PC-9 (cell line): ENCODE results near the gene FAM98A. TPM values are rescaled to one million over a fixed set of nuclear protein-coding genes. Genes with fewer than 3 reads are reported as not detected.

Source experiments
- BruUV-seq: library from RNA; stranded (reverse); fragments of 400-500 nt; replicated peaks from 2 replicates; lab custom pipeline; 2021; lab: Mats Ljungman, UMichigan
- CTCF ChIA-PET: fragments of 300-600 bp; sonication (Branson Sonifier 250); formaldehyde crosslinking; loops from one replicate; lab custom pipeline; 2022; ENCODE audit warnings: antibody characterized with exemption; lab: Charles Lee
- POLR2A ChIA-PET: fragments of 300-600 bp; sonication (Branson Sonifier 250); formaldehyde crosslinking; loops from one replicate; lab custom pipeline; 2022; ENCODE audit warnings: antibody characterized with exemption; ENCODE audit not compliant: unreplicated experiment; lab: Charles Lee
- DNase-seq, 2 experiments: peaks; one replicate each; pipeline versions ENCODE4 v3.0.0 to v3.0.0-alpha.2; 2015 to 2022; ENCODE audit warnings: mixed read lengths in 1 of 2
- H2AFZ ChIP-seq: fragments of 200-600 bp; sonication (generic); 2 replicates; pipeline ENCODE4 v1.8.1; 2017; ENCODE audit warnings: antibody characterized with exemption
- H3F3A ChIP-seq: fragments of 200-600 bp; sonication (generic); 2 replicates; pipeline ENCODE4 v1.8.1; 2017; ENCODE audit warnings: antibody characterized with exemption, mild to moderate bottlenecking, low read depth; ENCODE audit not compliant: insufficient read depth
- H3K27ac ChIP-seq: fragments of 200-600 bp; sonication (generic); 2 replicates; pipeline ENCODE4 v1.6.1; 2016; ENCODE audit warnings: mixed run types
- H3K27me3 ChIP-seq: fragments of 200-600 bp; sonication (generic); 2 replicates; pipeline ENCODE4 v1.6.1; 2016; ENCODE audit warnings: low read depth, mixed run types; ENCODE audit not compliant: insufficient read depth
- H3K36me3 ChIP-seq: fragments of 200-600 bp; sonication (generic); 2 replicates; pipeline ENCODE4 v1.6.1; 2016; ENCODE audit warnings: low read depth, mixed run types
- H3K4me1 ChIP-seq: fragments of 200-600 bp; sonication (generic); replicated peaks from 2 replicates; pipeline ENCODE4 v1.6.1; 2016; ENCODE audit warnings: mixed run types; ENCODE audit not compliant: insufficient read depth
- H3K4me2 ChIP-seq: fragments of 200-600 bp; sonication (generic); 2 replicates; pipeline ENCODE4 v1.6.1; 2017; ENCODE audit warnings: mixed run types
- H3K4me3 ChIP-seq: fragments of 200-600 bp; sonication (generic); 2 replicates; pipeline ENCODE4 v1.6.1; 2016; ENCODE audit warnings: mixed run types
- H3K79me2 ChIP-seq: fragments of 200-600 bp; sonication (generic); 2 replicates; pipeline ENCODE4 v1.6.1; 2017; ENCODE audit warnings: low read depth, mixed run types
- H3K9me2 ChIP-seq: fragments of 200-600 bp; sonication (generic); 2 replicates; pipeline ENCODE4 v1.8.1; 2017; ENCODE audit warnings: mild to moderate bottlenecking; ENCODE audit not compliant: insufficient read depth
- H3K9me3 ChIP-seq: fragments of 200-600 bp; sonication (generic); 2 replicates; pipeline ENCODE4 v1.8.1; 2016; ENCODE audit warnings: low read depth; ENCODE audit not compliant: insufficient read depth
- H4K20me1 ChIP-seq: fragments of 200-600 bp; sonication (generic); 2 replicates; pipeline ENCODE4 v1.8.1; 2017; ENCODE audit not compliant: insufficient read depth
- EZH2 ChIP-seq: fragments of 200-600 bp; sonication (generic); IDR thresholded peaks from 2 replicates; pipeline ENCODE4 v1.8.0; 2017; ENCODE audit warnings: antibody characterized with exemption, low read depth
- intact Hi-C: fragments of 100-400 bp; cut with micrococcal nuclease; formaldehyde crosslinking; loops from one replicate; pipeline ENCODE4 v1.10.0; 2022; ENCODE audit not compliant: unreplicated experiment
- total RNA-seq: library from RNA; stranded (reverse); gene quantifications from 2 replicates; pipeline ENCODE4 v1.2.3, GENCODE V29; 2021
- TF ChIP-seq, protein P1 (sequence below): fragments of 200-600 bp; sonication (generic); conservative IDR thresholded peaks from 2 replicates; pipeline ENCODE4 v1.6.1; 2017; ENCODE audit warnings: mixed run types, antibody characterized with exemption, mild to moderate bottlenecking, moderate library complexity

The FAM98A gene
- total RNA-seq, 1 experiment from 2014 or later: 33.7 TPM

- no peak overlapping the region for H3K27ac ChIP-seq
- H3K36me3 ChIP-seq: no peaks in the 10 kb centered on the region
- DNase-seq: no peak
- no peaks in the 10 kb centered on the region for H3K4me1 ChIP-seq
- BruUV-seq: no TSS peak
- no peaks in the 10 kb centered on the region for H4K20me1 ChIP-seq
- no peaks in the 10 kb centered on the region for H3F3A ChIP-seq
- POLR2A ChIA-PET: no interaction called here
- no peak overlapping the region for H2AFZ ChIP-seq
- CTCF ChIA-PET: no interaction called here
- no peaks in the 10 kb centered on the region for H3K79me2 ChIP-seq
- H3K27me3 ChIP-seq: no peaks in the 10 kb centered on the region
- H3K9me3 ChIP-seq: no peaks in the 10 kb centered on the region
- intact Hi-C loops: no loop called here
- H3K4me3 ChIP-seq: no peak overlapping the region
- TF ChIP-seq EZH2: no peak
- TF ChIP-seq, protein P1, sequence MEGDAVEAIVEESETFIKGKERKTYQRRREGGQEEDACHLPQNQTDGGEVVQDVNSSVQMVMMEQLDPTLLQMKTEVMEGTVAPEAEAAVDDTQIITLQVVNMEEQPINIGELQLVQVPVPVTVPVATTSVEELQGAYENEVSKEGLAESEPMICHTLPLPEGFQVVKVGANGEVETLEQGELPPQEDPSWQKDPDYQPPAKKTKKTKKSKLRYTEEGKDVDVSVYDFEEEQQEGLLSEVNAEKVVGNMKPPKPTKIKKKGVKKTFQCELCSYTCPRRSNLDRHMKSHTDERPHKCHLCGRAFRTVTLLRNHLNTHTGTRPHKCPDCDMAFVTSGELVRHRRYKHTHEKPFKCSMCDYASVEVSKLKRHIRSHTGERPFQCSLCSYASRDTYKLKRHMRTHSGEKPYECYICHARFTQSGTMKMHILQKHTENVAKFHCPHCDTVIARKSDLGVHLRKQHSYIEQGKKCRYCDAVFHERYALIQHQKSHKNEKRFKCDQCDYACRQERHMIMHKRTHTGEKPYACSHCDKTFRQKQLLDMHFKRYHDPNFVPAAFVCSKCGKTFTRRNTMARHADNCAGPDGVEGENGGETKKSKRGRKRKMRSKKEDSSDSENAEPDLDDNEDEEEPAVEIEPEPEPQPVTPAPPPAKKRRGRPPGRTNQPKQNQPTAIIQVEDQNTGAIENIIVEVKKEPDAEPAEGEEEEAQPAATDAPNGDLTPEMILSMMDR: no peak
- H3K9me2 ChIP-seq: no peaks in the 10 kb centered on the region
- no peak overlapping the region for H3K4me2 ChIP-seq
These were observed 7.5 kb upstream of the FAM98A start for GRCh38 chr2:33606622-33607021.

DNA sequence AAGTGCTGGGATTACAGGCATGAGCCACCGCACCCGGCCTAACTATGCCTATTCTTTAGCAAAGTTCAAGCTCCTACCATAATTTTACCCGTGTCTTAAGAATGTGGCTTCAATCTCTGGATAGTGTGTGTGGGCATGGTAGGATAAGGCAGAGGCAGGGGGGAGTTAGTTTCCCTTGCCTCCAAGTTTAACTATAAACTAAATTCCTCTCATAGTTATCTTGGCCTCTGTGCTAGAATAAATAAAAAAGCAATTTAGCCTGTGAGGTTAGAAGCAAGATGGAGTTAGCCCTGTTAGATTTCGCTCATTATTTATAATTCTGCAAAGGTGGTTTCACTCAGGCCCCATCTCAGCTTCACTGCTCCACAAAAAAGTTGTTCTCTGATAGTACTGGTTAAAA lies 7.0 kb upstream of the FAM98A start:
- no peaks in the 10 kb centered on the region for H3K79me2 ChIP-seq
- no peaks in the 10 kb centered on the region for H4K20me1 ChIP-seq
- POLR2A ChIA-PET: no interaction called here
- no peaks in the 10 kb centered on the region for H3K9me2 ChIP-seq
- H2AFZ ChIP-seq: no peak overlapping the region
- no peaks in the 10 kb centered on the region for H3K4me1 ChIP-seq
- H3K4me2 ChIP-seq: no peak overlapping the region
- H3K27me3 ChIP-seq: no peaks in the 10 kb centered on the region
- H3K4me3 ChIP-seq: no peak overlapping the region
- intact Hi-C loops: no loop called here
- CTCF ChIA-PET: no interaction called here
- no peak for DNase-seq
- H3K27ac ChIP-seq: no peak overlapping the region
- H3F3A ChIP-seq: no peaks in the 10 kb centered on the region
- no TSS peak for BruUV-seq
- no peaks in the 10 kb centered on the region for H3K36me3 ChIP-seq
- TF ChIP-seq, protein P1: no peak
- TF ChIP-seq EZH2: no peak
- H3K9me3 ChIP-seq: no peaks in the 10 kb centered on the region

DNA sequence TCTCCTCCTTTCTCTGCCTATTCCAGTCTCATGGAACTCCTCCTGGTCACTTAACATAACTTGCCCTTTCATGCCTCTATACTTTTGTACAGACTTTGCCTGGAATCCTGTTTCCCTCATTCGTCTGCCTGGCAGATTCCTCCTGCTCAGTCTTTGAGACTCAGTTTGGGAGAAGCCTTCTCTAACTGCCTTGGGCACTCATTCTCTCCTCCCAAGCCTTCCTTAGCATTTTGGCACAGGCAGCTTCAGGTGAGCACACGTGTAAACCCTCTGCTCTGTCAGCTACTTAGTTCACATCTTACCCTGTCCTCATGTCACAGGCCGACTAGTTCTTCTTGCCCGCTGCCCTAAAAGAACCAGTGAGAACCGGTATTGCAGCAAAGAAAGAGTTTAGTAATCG lies 6.0 kb upstream of the FAM98A start:
- no TSS peak for BruUV-seq
- Histone ChIP-seq H3K79me2 (no peaks in the 10 kb centered on the region), H3F3A (no peaks in the 10 kb centered on the region), H4K20me1 (no peaks in the 10 kb centered on the region), H3K4me1 (peaks cover 1% of the 10 kb centered on the region; the same call in 1 of the 2 replicates), H3K9me3 (no peaks in the 10 kb centered on the region), H3K4me2 (no peak overlapping the region), H3K27me3 (no peaks in the 10 kb centered on the region), H3K36me3 (no peaks in the 10 kb centered on the region), H3K9me2 (no peaks in the 10 kb centered on the region), H3K4me3 (no peak overlapping the region), H3K27ac (no peak overlapping the region), H2AFZ (no peak overlapping the region)
- ChIA-PET POLR2A (no interaction called here), CTCF (no interaction called here)
- intact Hi-C loops: no loop called here
- no peak for DNase-seq
- TF ChIP-seq, protein P1: no peak
- no peak for TF ChIP-seq EZH2
